Ovary (tissue), 3 donors: ENCODE measurements around the gene STPG3.

Source experiments
- POLR2A ChIP-seq: fragments of 450-650 bp; IDR thresholded peaks from one replicate; pipeline ENCODE4 v1.6.1; 2017; ENCODE audit warnings: antibody characterized with exemption, mild to moderate bottlenecking, moderate library complexity
- TF ChIP-seq, protein P1 (sequence below), 3 donors: fragments of 450-650 bp in 2 of 3; fragments of 200-600 bp in 1 of 3; IDR thresholded peaks; one replicate each; pipeline versions ENCODE4 v1.5.1 to v1.8.0; 2016 to 2022; ENCODE audit warnings: antibody characterized with exemption in 3 of 3, mild to moderate bottlenecking in 1 of 3
- donor health status: DM: no; HTN: no; CAD: no.

DNA sequence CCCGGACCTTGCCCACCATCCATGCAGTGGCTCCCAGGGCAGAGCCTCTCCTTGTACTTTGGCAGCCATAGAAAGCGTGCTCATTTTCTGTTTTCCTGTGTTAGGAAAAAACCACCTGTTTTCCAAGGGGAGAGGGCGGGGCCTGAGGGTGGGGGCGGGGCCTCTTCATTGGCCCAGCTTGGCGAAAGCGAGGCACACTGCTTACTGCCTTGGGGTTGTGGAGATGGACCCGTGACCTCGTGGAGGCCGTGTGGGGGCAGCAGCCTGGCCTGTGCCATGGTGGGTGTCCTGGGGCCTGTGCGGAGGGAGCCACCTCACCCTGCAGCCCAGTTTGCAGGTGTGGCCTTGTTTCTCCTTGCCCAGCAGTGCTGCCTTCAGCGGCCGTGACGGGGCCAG lies 22.0 kb downstream of the STPG3 start:
- TF ChIP-seq, protein P1, sequence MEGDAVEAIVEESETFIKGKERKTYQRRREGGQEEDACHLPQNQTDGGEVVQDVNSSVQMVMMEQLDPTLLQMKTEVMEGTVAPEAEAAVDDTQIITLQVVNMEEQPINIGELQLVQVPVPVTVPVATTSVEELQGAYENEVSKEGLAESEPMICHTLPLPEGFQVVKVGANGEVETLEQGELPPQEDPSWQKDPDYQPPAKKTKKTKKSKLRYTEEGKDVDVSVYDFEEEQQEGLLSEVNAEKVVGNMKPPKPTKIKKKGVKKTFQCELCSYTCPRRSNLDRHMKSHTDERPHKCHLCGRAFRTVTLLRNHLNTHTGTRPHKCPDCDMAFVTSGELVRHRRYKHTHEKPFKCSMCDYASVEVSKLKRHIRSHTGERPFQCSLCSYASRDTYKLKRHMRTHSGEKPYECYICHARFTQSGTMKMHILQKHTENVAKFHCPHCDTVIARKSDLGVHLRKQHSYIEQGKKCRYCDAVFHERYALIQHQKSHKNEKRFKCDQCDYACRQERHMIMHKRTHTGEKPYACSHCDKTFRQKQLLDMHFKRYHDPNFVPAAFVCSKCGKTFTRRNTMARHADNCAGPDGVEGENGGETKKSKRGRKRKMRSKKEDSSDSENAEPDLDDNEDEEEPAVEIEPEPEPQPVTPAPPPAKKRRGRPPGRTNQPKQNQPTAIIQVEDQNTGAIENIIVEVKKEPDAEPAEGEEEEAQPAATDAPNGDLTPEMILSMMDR (IDR thresholded peaks at IDR 0.05), result no peak
- TF ChIP-seq POLR2A, result no peak
